Adrenal gland (tissue), 12 donors: ENCODE measurements around the gene PDSS1. TPM values are rescaled to one million over a fixed set of nuclear protein-coding genes. Genes with fewer than 3 reads are reported as not detected.

Source experiments
- DNase-seq, 7 donors: peaks; one replicate each; pipeline ENCODE4 v3.0.0-alpha.2; 2019 to 2020
- H3K27ac ChIP-seq, 5 donors: fragments of 200-600 bp; sonication (generic) in 4 of 5; 1 replicate in 3 of 5; 2 replicates in 2 of 5; pipeline versions ENCODE4 v1.5.1 to v1.8.0; 2016 to 2020; ENCODE audit warnings: mild to moderate bottlenecking in 1 of 5
- H3K27me3 ChIP-seq: fragments of 200-600 bp; 2 replicates; pipeline ENCODE4 v1.8.0; 2021
- H3K36me3 ChIP-seq, 2 donors: fragments of 200-600 bp; replicated peaks in 1 of 2; 1 replicate in 1 of 2; 2 replicates in 1 of 2; pipeline versions ENCODE4 v1.5.1 to v1.8.0; 2018 to 2022
- H3K4me1 ChIP-seq, 2 donors: fragments of 200-600 bp; replicated peaks in 1 of 2; 1 replicate in 1 of 2; 2 replicates in 1 of 2; pipeline versions ENCODE4 v1.5.1 to v1.8.0; 2018 to 2021
- H3K4me3 ChIP-seq, 4 donors: fragments of 200-600 bp; sonication (generic) in 3 of 4; one replicate each; pipeline ENCODE4 v1.5.1; 2016 to 2018
- H3K9me3 ChIP-seq, 3 donors: fragments of 200-600 bp; sonication (generic) in 1 of 3; replicated peaks in 1 of 3; 1 replicate in 2 of 3; 2 replicates in 1 of 3; pipeline versions ENCODE4 v1.5.1 to v1.8.0; 2016 to 2021
- POLR2A ChIP-seq, 2 donors: fragments of 450-650 bp; IDR thresholded peaks; one replicate each; pipeline ENCODE4 v1.6.1; 2017; ENCODE audit warnings: antibody characterized with exemption in 2 of 2, mild to moderate bottlenecking in 2 of 2, moderate library complexity in 1 of 2
- WGBS, 4 donors: extraction: QIAGEN DNeasy Blood & Tissue Kit in 2 of 4; methylation state at CpG; one replicate each; pipeline versions ENCODE4 v1.1.5 to v1.1.7; 2013 to 2017; 5-methylcytosine and 5-hydroxymethylcytosine counted together
- intact Hi-C, 2 donors: fragments of 100-400 bp; cut with DNase I; formaldehyde crosslinking; loops; one replicate each; pipeline versions ENCODE4 v1.14.1 to v1.15.0; 2022 to 2023
- polyA plus RNA-seq, 3 donors: library from polyadenylated mRNA; stranded (reverse); fragments of 200-250 nt in 2 of 3; fragments of 350-450 nt in 1 of 3; fragmentation: Illumina TruSeq in 1 of 3; extraction: RNeasy Lipid Tissue Mini Kit (QIAGEN cat#74804) in 1 of 3; gene quantifications; one replicate each; pipeline ENCODE4 v1.2.3, GENCODE V29; 2013 to 2014
- total RNA-seq, 9 donors: library from RNA; depleted of rRNA in 4 of 9; stranded (reverse); fragments of >200 nt in 4 of 9; fragments of 120-200 nt in 1 of 9; fragmentation: NEBNext Ultra II Directional in 1 of 9; extraction: Animal tissue kit (Norgen Biotek cat#: 25700) in 1 of 9; gene quantifications; one replicate each; pipeline versions ENCODE4 v1.1.0 to v1.2.4, GENCODE V29; 2013 to 2023
- TF ChIP-seq, protein P1 (sequence below), 6 experiments: fragments of 450-650 bp in 4 of 6; fragments of 200-600 bp in 2 of 6; sonication (generic) in 1 of 6; IDR thresholded peaks; 1 replicate in 5 of 6; 2 replicates in 1 of 6; pipeline versions ENCODE4 v1.5.1 to v1.8.0; 2016 to 2021; ENCODE audit warnings: antibody characterized with exemption in 6 of 6, mild to moderate bottlenecking in 2 of 6, moderate library complexity in 1 of 6
- donor health status: healthy with polysubstance abuse.
- donor health status: Bipolar disorder and iron deficiency.
- donor health status: DM: yes; HTN: yes; CAD: no.
- donor health status: DM: no; HTN: no; CAD: no.
- donor health status: DM: no; HTN: no; CAD: no.
- donor health status: DM: yes; HTN: yes; CAD: no.

The PDSS1 gene
- total and polyA plus RNA-seq, 12 donors, result 1.2 to 7.4 (median 3.1) TPM

DNA sequence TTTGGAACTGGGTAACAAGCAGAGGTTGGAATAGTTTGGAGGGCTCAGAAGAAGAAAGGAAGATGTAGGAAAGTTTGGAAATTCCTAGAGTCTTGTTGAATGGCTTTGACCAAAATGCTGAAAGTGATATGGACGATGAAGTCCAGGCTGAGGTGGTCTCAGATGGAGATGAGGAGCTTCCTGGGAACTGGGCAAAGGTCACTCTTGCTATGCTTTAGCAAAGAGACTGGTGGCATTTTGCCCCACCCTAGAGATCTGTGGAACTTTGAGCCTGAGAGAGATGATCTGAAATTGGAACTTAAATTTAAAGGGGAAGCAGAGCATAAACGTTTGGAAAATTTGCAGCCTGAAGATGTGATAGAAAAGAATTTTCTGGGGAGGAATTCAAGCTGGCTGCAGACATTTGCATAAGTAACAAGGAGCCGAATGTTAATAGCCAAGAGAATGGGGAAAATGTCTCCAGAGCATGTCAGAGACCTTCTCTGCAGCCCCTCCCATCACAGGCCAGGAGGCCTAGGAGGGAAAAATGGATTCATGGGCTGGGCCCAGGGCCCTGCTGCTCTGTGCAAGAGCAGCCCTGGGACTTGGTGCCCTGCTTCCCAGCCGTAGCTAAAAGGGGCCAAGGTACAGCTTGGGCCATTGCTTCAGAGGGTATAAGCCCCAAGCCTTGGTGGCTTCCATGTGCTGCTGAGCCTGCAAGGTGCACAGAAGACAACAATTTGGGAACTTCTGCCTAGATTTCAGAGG lies 3.6 kb downstream of the PDSS1 start:
- Histone ChIP-seq H3K4me3 (no peak overlapping the region), H3K27me3 (no peaks in the 10 kb centered on the region), H3K36me3 (no peaks in the 10 kb centered on the region), H3K4me1 (peaks cover 4 to 8% of the 10 kb centered on the region in 2 donors), H3K9me3 (no peaks in the 10 kb centered on the region), H3K27ac (no peak overlapping the region)
- WGBS, 4 donors, result 59 to 79% (median 61%) methylated on average over 3 to 4 of the region's 4 CpGs
- no peak for TF ChIP-seq POLR2A (IDR thresholded peaks at IDR 0.05)
- TF ChIP-seq, protein P1, sequence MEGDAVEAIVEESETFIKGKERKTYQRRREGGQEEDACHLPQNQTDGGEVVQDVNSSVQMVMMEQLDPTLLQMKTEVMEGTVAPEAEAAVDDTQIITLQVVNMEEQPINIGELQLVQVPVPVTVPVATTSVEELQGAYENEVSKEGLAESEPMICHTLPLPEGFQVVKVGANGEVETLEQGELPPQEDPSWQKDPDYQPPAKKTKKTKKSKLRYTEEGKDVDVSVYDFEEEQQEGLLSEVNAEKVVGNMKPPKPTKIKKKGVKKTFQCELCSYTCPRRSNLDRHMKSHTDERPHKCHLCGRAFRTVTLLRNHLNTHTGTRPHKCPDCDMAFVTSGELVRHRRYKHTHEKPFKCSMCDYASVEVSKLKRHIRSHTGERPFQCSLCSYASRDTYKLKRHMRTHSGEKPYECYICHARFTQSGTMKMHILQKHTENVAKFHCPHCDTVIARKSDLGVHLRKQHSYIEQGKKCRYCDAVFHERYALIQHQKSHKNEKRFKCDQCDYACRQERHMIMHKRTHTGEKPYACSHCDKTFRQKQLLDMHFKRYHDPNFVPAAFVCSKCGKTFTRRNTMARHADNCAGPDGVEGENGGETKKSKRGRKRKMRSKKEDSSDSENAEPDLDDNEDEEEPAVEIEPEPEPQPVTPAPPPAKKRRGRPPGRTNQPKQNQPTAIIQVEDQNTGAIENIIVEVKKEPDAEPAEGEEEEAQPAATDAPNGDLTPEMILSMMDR (IDR thresholded peaks at IDR 0.05), result no peak
- no peak for DNase-seq
- intact Hi-C loops, result no loop called here

DNA sequence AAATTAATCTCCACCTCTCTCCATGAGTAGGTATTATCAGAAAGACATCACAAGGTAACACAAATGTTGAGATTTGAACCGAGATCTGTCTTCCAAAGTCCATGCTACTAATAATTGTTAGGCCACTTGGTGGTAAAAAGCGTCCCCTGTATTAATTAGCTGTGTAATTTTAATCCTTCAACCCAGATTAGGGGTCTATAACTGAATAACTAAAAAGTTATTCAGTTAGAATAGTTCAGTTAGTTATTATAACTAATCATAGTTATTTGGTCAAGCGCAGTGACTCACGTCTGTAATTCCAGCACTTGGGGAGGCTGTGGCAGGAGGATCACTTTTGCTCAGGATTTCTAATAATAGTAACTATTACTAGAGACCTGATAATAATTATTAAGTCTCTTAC lies 5.6 kb downstream of the PDSS1 start:
- DNase-seq, result no peak
- WGBS, 4 donors, result 80 to 97% (median 91%) methylated on average over 4 of the region's 4 CpGs
- H3K27me3 ChIP-seq, result no peaks in the 10 kb centered on the region
- H3K36me3 ChIP-seq, result no peaks in the 10 kb centered on the region
- no peak overlapping the region for H3K4me3 ChIP-seq
- intact Hi-C loops, result no loop called here
- TF ChIP-seq, protein P1 (IDR thresholded peaks at IDR 0.05), result no peak
- no peak for TF ChIP-seq POLR2A (IDR thresholded peaks at IDR 0.05)
- no peak overlapping the region for H3K27ac ChIP-seq
- no peaks in the 10 kb centered on the region for H3K9me3 ChIP-seq
- peaks cover 3 to 7% of the 10 kb centered on the region in 2 donors for H3K4me1 ChIP-seq

DNA sequence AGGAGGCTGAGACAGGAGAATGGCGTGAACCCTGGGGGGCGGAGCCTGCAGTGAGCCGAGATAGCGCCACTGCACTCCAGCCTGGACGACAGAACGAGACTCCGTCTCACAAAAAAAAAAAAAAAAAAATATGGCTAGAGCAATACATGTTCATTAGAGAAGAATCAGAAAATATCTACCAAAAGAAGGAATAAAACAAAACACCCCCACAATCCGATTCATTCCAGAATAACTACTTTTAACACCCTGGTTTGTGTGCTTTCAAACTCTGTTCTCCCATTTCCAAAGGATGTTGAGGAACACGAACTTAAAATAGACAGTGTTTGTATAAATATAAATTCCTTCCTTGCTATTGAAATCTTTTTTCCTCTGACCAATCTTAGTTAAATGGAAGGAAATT lies 6.5 kb downstream of the PDSS1 start:
- no peaks in the 10 kb centered on the region for H3K4me1 ChIP-seq
- no peak overlapping the region for H3K4me3 ChIP-seq
- WGBS, 4 donors, result 85 to 94% (median 90%) methylated on average over 7 to 9 of the region's 9 CpGs
- no peak for TF ChIP-seq POLR2A (IDR thresholded peaks at IDR 0.05)
- TF ChIP-seq, protein P1 (IDR thresholded peaks at IDR 0.05), result no peak
- H3K27me3 ChIP-seq, result no peaks in the 10 kb centered on the region
- H3K9me3 ChIP-seq, result no peaks in the 10 kb centered on the region
- H3K36me3 ChIP-seq, result no peaks in the 10 kb centered on the region
- no peak for DNase-seq
- H3K27ac ChIP-seq, result no peak overlapping the region
- intact Hi-C loops, result no loop called here

DNA sequence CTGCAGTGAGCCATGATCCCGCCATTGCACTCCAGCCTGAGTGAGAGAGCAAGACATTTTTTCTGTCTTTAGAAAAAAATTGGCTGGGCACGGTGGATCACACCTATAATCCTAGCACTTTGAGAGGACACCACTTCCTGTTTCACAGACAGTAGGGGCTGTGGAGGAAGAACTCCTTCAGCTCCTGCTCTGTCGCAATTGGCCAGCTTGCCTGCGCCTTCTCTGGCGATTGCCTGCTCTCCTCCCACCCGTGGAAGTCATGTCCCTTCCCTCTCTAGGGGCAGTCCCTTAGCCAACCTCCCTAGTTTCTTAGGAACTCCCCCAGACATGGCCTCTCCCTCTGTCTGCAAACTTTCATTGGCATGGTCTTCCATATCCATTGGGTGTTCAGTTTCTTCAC lies 8.7 kb downstream of the PDSS1 start:
- peak in 1 of 7 donors; percentile 7 for DNase-seq
- WGBS, 4 donors, result 68 to 88% (median 83%) methylated on average over 6 of the region's 6 CpGs
- no peaks in the 10 kb centered on the region for H3K36me3 ChIP-seq
- no peak overlapping the region for H3K4me3 ChIP-seq
- no peaks in the 10 kb centered on the region for H3K4me1 ChIP-seq
- H3K27ac ChIP-seq, result no peak overlapping the region
- intact Hi-C loops, result no loop called here
- no peaks in the 10 kb centered on the region for H3K9me3 ChIP-seq
- TF ChIP-seq, protein P1 (IDR thresholded peaks at IDR 0.05), result no peak
- TF ChIP-seq POLR2A (IDR thresholded peaks at IDR 0.05), result no peak
- no peaks in the 10 kb centered on the region for H3K27me3 ChIP-seq
